ENCODE measurements around the gene GPR27.

Gene GPR27

GRCh38 chr3:71753701-71754609 lies at the start of gene GPR27:
GPR27 (plus strand) TSS chr3:71753855; CDS start chr3:71754050, 195 bp downstream.
- DNase-seq (ENCODE audit: insufficient read length, low spot score) (no peak), FAIRE-seq (no peak)
- no peak for TF ChIP-seq POLR2A (IDR thresholded peaks at IDR 0.05; ENCODE audit: low read depth, low read length)

- TF ChIP-seq POLR2A (IDR thresholded peaks at IDR 0.05; ENCODE audit: low read depth, low read length): no peak
- no peak for DNase-seq (ENCODE audit: insufficient read length, low spot score)
- FAIRE-seq: no peak
These were observed 48.7 kb upstream of the GPR27 start for GRCh38 chr3:71704915-71705314.

- DNase-seq (ENCODE audit: insufficient read length, low spot score) (no peak), FAIRE-seq (no peak)
- TF ChIP-seq POLR2A (IDR thresholded peaks at IDR 0.05; ENCODE audit: low read depth, low read length): no peak
These were observed 48.0 kb upstream of the GPR27 start for GRCh38 chr3:71705681-71706080.

- no peak for TF ChIP-seq POLR2A (IDR thresholded peaks at IDR 0.05; ENCODE audit: low read depth, low read length)
- FAIRE-seq: no peak
- DNase-seq (ENCODE audit: insufficient read length, low spot score): no peak
These were observed 46.1 kb upstream of the GPR27 start for GRCh38 chr3:71707595-71707994.

- TF ChIP-seq POLR2A (IDR thresholded peaks at IDR 0.05; ENCODE audit: low read depth, low read length): no peak
- no peak for DNase-seq (ENCODE audit: insufficient read length, low spot score)
- FAIRE-seq: no peak
These were observed 45.1 kb upstream of the GPR27 start for GRCh38 chr3:71708476-71709105.

- FAIRE-seq: no peak
- no peak for TF ChIP-seq POLR2A (IDR thresholded peaks at IDR 0.05; ENCODE audit: low read depth, low read length)
- no peak for DNase-seq (ENCODE audit: insufficient read length, low spot score)
These were observed 43.6 kb upstream of the GPR27 start for GRCh38 chr3:71709908-71710511.

GRCh38 chr3:71710906-71711494 lies 42.7 kb upstream of the GPR27 start:
- peak; percentile 96 for FAIRE-seq
- peak; percentile 23 for DNase-seq (ENCODE audit: insufficient read length, low spot score)
- TF ChIP-seq POLR2A (IDR thresholded peaks at IDR 0.05; ENCODE audit: low read depth, low read length): no peak

GRCh38 chr3:71713041-71713440 lies 40.6 kb upstream of the GPR27 start:
- no peak for DNase-seq (ENCODE audit: insufficient read length, low spot score)
- no peak for FAIRE-seq
- no peak for TF ChIP-seq POLR2A (IDR thresholded peaks at IDR 0.05; ENCODE audit: low read depth, low read length)

GRCh38 chr3:71714595-71714994 lies 39.1 kb upstream of the GPR27 start:
- no peak for FAIRE-seq
- TF ChIP-seq POLR2A (IDR thresholded peaks at IDR 0.05; ENCODE audit: low read depth, low read length): no peak
- DNase-seq (ENCODE audit: insufficient read length, low spot score): no peak

GRCh38 chr3:71718072-71718471 lies 35.6 kb upstream of the GPR27 start:
- FAIRE-seq (no peak), DNase-seq (ENCODE audit: insufficient read length, low spot score) (no peak)
- TF ChIP-seq POLR2A (IDR thresholded peaks at IDR 0.05; ENCODE audit: low read depth, low read length): no peak

- DNase-seq (ENCODE audit: insufficient read length, low spot score) (no peak), FAIRE-seq (no peak)
- no peak for TF ChIP-seq POLR2A (IDR thresholded peaks at IDR 0.05; ENCODE audit: low read depth, low read length)
These were observed 32.7 kb upstream of the GPR27 start for GRCh38 chr3:71721002-71721401.

- TF ChIP-seq POLR2A (IDR thresholded peaks at IDR 0.05; ENCODE audit: low read depth, low read length): no peak
- DNase-seq (ENCODE audit: insufficient read length, low spot score) (no peak), FAIRE-seq (no peak)
These were observed 32.0 kb upstream of the GPR27 start for GRCh38 chr3:71721651-71722157.

- no peak for TF ChIP-seq POLR2A (IDR thresholded peaks at IDR 0.05; ENCODE audit: low read depth, low read length)
- FAIRE-seq (no peak), DNase-seq (ENCODE audit: insufficient read length, low spot score) (no peak)
These were observed 31.0 kb upstream of the GPR27 start for GRCh38 chr3:71722693-71723092.
